ENCODE measurements around the gene TEAD4. TPM values are rescaled to one million over a fixed set of nuclear protein-coding genes. Genes with fewer than 3 reads are reported as not detected.

Gene TEAD4
- total and polyA plus RNA-seq, 4 donors = 0.79 to 3.8 (median 2.8) TPM

GRCh38 chr12:2982361-2982760, 23.2 kb downstream of the TEAD4 start:
- no peak overlapping the region for H3K27ac ChIP-seq (ENCODE audit: low read depth in 1 of 2, low read length in 2 of 2)
- no peaks in the 10 kb centered on the region for H3K27me3 ChIP-seq (ENCODE audit: control insufficient read depth in 4 of 4, insufficient read depth in 4 of 4, low read length in 3 of 4)
- no peaks in the 10 kb centered on the region for H3K9me3 ChIP-seq (ENCODE audit: control insufficient read depth in 4 of 4, low read length in 3 of 4)
- DNase-seq (ENCODE audit: low spot score) = no peak
- H3K4me1 ChIP-seq (ENCODE audit: control insufficient read depth in 4 of 4, insufficient read depth in 4 of 4, low read length in 3 of 4) = no peaks in the 10 kb centered on the region
- no peaks in the 10 kb centered on the region for H3K36me3 ChIP-seq (ENCODE audit: control insufficient read depth in 4 of 4, insufficient read depth in 3 of 4, low read depth in 1 of 4, low read length in 3 of 4)
- 95% methylated on average over 13 of the region's 13 CpGs for WGBS
- no peak overlapping the region for H3K4me3 ChIP-seq (ENCODE audit: low read depth in 1 of 3, low read length in 3 of 3)
- TF ChIP-seq JUND (IDR thresholded peaks at IDR 0.05) = no peak
- TF ChIP-seq GABPA (IDR thresholded peaks at IDR 0.05 in 1 of 2, conservative IDR thresholded peaks at IDR 0.05 in 1 of 2) = no peak
- TF ChIP-seq, protein P1, sequence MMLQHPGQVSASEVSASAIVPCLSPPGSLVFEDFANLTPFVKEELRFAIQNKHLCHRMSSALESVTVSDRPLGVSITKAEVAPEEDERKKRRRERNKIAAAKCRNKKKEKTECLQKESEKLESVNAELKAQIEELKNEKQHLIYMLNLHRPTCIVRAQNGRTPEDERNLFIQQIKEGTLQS (IDR thresholded peaks at IDR 0.05) = no peak
- TF ChIP-seq HNF4G (IDR thresholded peaks at IDR 0.05) = no peak
- TF ChIP-seq FOXA2 (IDR thresholded peaks at IDR 0.05) = no peak
- no peak for TF ChIP-seq SP1 (IDR thresholded peaks at IDR 0.05)
- no peak for TF ChIP-seq HNF4A (conservative IDR thresholded peaks at IDR 0.05)
- no peak for TF ChIP-seq FOXA1 (IDR thresholded peaks at IDR 0.05)
- TF ChIP-seq, protein P2, sequence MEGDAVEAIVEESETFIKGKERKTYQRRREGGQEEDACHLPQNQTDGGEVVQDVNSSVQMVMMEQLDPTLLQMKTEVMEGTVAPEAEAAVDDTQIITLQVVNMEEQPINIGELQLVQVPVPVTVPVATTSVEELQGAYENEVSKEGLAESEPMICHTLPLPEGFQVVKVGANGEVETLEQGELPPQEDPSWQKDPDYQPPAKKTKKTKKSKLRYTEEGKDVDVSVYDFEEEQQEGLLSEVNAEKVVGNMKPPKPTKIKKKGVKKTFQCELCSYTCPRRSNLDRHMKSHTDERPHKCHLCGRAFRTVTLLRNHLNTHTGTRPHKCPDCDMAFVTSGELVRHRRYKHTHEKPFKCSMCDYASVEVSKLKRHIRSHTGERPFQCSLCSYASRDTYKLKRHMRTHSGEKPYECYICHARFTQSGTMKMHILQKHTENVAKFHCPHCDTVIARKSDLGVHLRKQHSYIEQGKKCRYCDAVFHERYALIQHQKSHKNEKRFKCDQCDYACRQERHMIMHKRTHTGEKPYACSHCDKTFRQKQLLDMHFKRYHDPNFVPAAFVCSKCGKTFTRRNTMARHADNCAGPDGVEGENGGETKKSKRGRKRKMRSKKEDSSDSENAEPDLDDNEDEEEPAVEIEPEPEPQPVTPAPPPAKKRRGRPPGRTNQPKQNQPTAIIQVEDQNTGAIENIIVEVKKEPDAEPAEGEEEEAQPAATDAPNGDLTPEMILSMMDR (IDR thresholded peaks at IDR 0.05; ENCODE audit: low read depth, low read length, missing input control) = no peak
- TF ChIP-seq EGR1 (IDR thresholded peaks at IDR 0.05; ENCODE audit: low read depth in 2 of 2) = no peak
- no peak for TF ChIP-seq NR2F2 (IDR thresholded peaks at IDR 0.05)
- TF ChIP-seq YY1 (IDR thresholded peaks at IDR 0.05) = no peak
- no peak overlapping the region for H3K9ac ChIP-seq (ENCODE audit: low read depth in 1 of 2, low read length in 2 of 2)

- TF ChIP-seq FOXA2 (IDR thresholded peaks at IDR 0.05) = no peak
- no peak for TF ChIP-seq GABPA (IDR thresholded peaks at IDR 0.05 in 1 of 2, conservative IDR thresholded peaks at IDR 0.05 in 1 of 2)
- TF ChIP-seq YY1 (IDR thresholded peaks at IDR 0.05) = no peak
- no peak for TF ChIP-seq SP1 (IDR thresholded peaks at IDR 0.05)
- no peak for TF ChIP-seq JUND (IDR thresholded peaks at IDR 0.05)
- TF ChIP-seq MAX (IDR thresholded peaks at IDR 0.05) = no peak
- no peak for TF ChIP-seq HNF4G (IDR thresholded peaks at IDR 0.05)
- TF ChIP-seq, protein P3, sequence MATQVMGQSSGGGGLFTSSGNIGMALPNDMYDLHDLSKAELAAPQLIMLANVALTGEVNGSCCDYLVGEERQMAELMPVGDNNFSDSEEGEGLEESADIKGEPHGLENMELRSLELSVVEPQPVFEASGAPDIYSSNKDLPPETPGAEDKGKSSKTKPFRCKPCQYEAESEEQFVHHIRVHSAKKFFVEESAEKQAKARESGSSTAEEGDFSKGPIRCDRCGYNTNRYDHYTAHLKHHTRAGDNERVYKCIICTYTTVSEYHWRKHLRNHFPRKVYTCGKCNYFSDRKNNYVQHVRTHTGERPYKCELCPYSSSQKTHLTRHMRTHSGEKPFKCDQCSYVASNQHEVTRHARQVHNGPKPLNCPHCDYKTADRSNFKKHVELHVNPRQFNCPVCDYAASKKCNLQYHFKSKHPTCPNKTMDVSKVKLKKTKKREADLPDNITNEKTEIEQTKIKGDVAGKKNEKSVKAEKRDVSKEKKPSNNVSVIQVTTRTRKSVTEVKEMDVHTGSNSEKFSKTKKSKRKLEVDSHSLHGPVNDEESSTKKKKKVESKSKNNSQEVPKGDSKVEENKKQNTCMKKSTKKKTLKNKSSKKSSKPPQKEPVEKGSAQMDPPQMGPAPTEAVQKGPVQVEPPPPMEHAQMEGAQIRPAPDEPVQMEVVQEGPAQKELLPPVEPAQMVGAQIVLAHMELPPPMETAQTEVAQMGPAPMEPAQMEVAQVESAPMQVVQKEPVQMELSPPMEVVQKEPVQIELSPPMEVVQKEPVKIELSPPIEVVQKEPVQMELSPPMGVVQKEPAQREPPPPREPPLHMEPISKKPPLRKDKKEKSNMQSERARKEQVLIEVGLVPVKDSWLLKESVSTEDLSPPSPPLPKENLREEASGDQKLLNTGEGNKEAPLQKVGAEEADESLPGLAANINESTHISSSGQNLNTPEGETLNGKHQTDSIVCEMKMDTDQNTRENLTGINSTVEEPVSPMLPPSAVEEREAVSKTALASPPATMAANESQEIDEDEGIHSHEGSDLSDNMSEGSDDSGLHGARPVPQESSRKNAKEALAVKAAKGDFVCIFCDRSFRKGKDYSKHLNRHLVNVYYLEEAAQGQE (IDR thresholded peaks at IDR 0.05) = no peak
- no peaks in the 10 kb centered on the region for H3K4me1 ChIP-seq (ENCODE audit: control insufficient read depth in 4 of 4, insufficient read depth in 4 of 4, low read length in 3 of 4)
- H3K27me3 ChIP-seq (ENCODE audit: control insufficient read depth in 4 of 4, insufficient read depth in 4 of 4, low read length in 3 of 4) = no peaks in the 10 kb centered on the region
- no peak overlapping the region for H3K9ac ChIP-seq (ENCODE audit: low read depth in 1 of 2, low read length in 2 of 2)
- H3K4me3 ChIP-seq (ENCODE audit: low read depth in 1 of 3, low read length in 3 of 3) = no peak overlapping the region
- no peaks in the 10 kb centered on the region for H3K9me3 ChIP-seq (ENCODE audit: control insufficient read depth in 4 of 4, low read length in 3 of 4)
- 80% methylated on average over 5 of the region's 5 CpGs for WGBS
- no peaks in the 10 kb centered on the region for H3K36me3 ChIP-seq (ENCODE audit: control insufficient read depth in 4 of 4, insufficient read depth in 3 of 4, low read depth in 1 of 4, low read length in 3 of 4)
- no peak overlapping the region for H3K27ac ChIP-seq (ENCODE audit: low read depth in 1 of 2, low read length in 2 of 2)
- DNase-seq (ENCODE audit: low spot score) = no peak
Measured at GRCh38 chr12:2984249-2984648, 25.1 kb downstream of the TEAD4 start.

All from liver (tissue), 9 donors.